NCI-H526 (cell line): ENCODE data around the gene CEP85L.

Source experiments
- DNase-seq, 2 experiments: peaks; one replicate each; lab custom pipeline; 2025; lab: John Stamatoyannopoulos, UW

CEP85L gene

GRCh38 chr6:118579786-118580185 is 71.6 kb downstream of the CEP85L start:
- DNase-seq, result peak in 1 of 2 experiments; percentile 4

GRCh38 chr6:118578617-118579016 is 72.8 kb downstream of the CEP85L start:
- DNase-seq, result no peak

- DNase-seq, result no peak
These were observed 73.4 kb downstream of the CEP85L start for GRCh38 chr6:118577972-118578371.

GRCh38 chr6:118574051-118574865 is 77.1 kb downstream of the CEP85L start:
- DNase-seq, result no peak

GRCh38 chr6:118571121-118571520 is 80.3 kb downstream of the CEP85L start:
- no peak for DNase-seq

GRCh38 chr6:118569498-118569897 is 81.9 kb downstream of the CEP85L start:
- DNase-seq, result no peak

- no peak for DNase-seq
These were observed 83.4 kb downstream of the CEP85L start for GRCh38 chr6:118567974-118568373.

- DNase-seq, result peak; percentile 67 to 70
These were observed 86.0 kb downstream of the CEP85L start for GRCh38 chr6:118565311-118565960.

GRCh38 chr6:118562959-118563358 is 88.4 kb downstream of the CEP85L start:
- no peak for DNase-seq

GRCh38 chr6:118562248-118562647 is 89.1 kb downstream of the CEP85L start:
- DNase-seq, result no peak

- no peak for DNase-seq
These were observed 91.7 kb downstream of the CEP85L start for GRCh38 chr6:118559659-118560058.

GRCh38 chr6:118558464-118559217 is 92.8 kb downstream of the CEP85L start:
- no peak for DNase-seq

- no peak for DNase-seq
These were observed 96.7 kb downstream of the CEP85L start for GRCh38 chr6:118554698-118555097.

GRCh38 chr6:118553132-118553531 is 98.3 kb downstream of the CEP85L start:
- no peak for DNase-seq

GRCh38 chr6:118551063-118552053 is 100.0 kb downstream of the CEP85L start:
- peak; percentile 18 to 72 for DNase-seq

- DNase-seq, result peak; percentile 18 to 55
These were observed 102.8 kb downstream of the CEP85L start for GRCh38 chr6:118548613-118549012.

GRCh38 chr6:118548136-118548535 is 103.3 kb downstream of the CEP85L start, which contains the start of gene PLN:
Gene PLN, plus strand, starts transcription at chr6:118548296. Its CDS starts 10,626 bp downstream, at chr6:118558922.
- DNase-seq, result peak in 1 of 2 experiments; percentile 14

- no peak for DNase-seq
These were observed 104.5 kb downstream of the CEP85L start for GRCh38 chr6:118546880-118547218.

GRCh38 chr6:118546164-118546879 is 105.1 kb downstream of the CEP85L start:
- no peak for DNase-seq

- peak in 1 of 2 experiments; percentile 15 for DNase-seq
These were observed 107.3 kb downstream of the CEP85L start for GRCh38 chr6:118544105-118544504.
